Liver (tissue), 9 donors: ENCODE measurements around the gene PREPL. TPM values are rescaled to one million over a fixed set of nuclear protein-coding genes. Genes with fewer than 3 reads are reported as not detected.

Experiments
- DNase-seq: peaks from one replicate; pipeline ENCODE4 v3.0.0-alpha.2; 2017; ENCODE audit warnings: low spot score
- H3K27ac ChIP-seq, 2 donors: one replicate each; pipeline ENCODE4 v1.7.0; 2013; ENCODE audit warnings: inconsistent platforms in 2 of 2, low read length in 2 of 2, control low read depth in 1 of 2, low read depth in 1 of 2, mild to moderate bottlenecking in 1 of 2
- H3K27me3 ChIP-seq, 4 donors: one replicate each; pipeline versions ENCODE4 v1.6.1 to v1.7.0; 2013; ENCODE audit warnings: low read length in 3 of 4, inconsistent platforms in 1 of 4, mild to moderate bottlenecking in 1 of 4, moderate library complexity in 1 of 4; ENCODE audit not compliant: control insufficient read depth in 4 of 4, insufficient read depth in 4 of 4
- H3K36me3 ChIP-seq, 4 donors: one replicate each; pipeline versions ENCODE4 v1.6.1 to v1.7.0; 2013; ENCODE audit warnings: low read length in 3 of 4, mild to moderate bottlenecking in 3 of 4, low read depth in 1 of 4, moderate library complexity in 1 of 4; ENCODE audit not compliant: control insufficient read depth in 4 of 4, insufficient read depth in 3 of 4
- H3K4me1 ChIP-seq, 4 donors: one replicate each; pipeline versions ENCODE4 v1.6.1 to v1.7.0; 2013; ENCODE audit warnings: low read length in 3 of 4, mild to moderate bottlenecking in 3 of 4, moderate library complexity in 1 of 4; ENCODE audit not compliant: control insufficient read depth in 4 of 4, insufficient read depth in 4 of 4
- H3K4me3 ChIP-seq, 3 donors: one replicate each; pipeline versions ENCODE4 v1.6.1 to v1.7.0; 2013; ENCODE audit warnings: low read length in 3 of 3, control low read depth in 1 of 3, low read depth in 1 of 3, mild to moderate bottlenecking in 1 of 3
- H3K9ac ChIP-seq, 2 donors: one replicate each; pipeline ENCODE4 v1.7.0; 2013; ENCODE audit warnings: low read length in 2 of 2, mild to moderate bottlenecking in 2 of 2, moderate library complexity in 2 of 2, control low read depth in 1 of 2, low read depth in 1 of 2
- H3K9me3 ChIP-seq, 4 donors: one replicate each; pipeline versions ENCODE4 v1.6.1 to v1.7.0; 2013; ENCODE audit warnings: low read length in 3 of 4; ENCODE audit not compliant: control insufficient read depth in 4 of 4
- ATF3 ChIP-seq: IDR thresholded peaks from 2 replicates; pipeline ENCODE4 v1.6.1; 2016; ENCODE audit warnings: antibody characterized with exemption
- CTCF ChIP-seq: fragments of 150-350 bp; IDR thresholded peaks from 2 replicates; pipeline ENCODE4 v1.5.1; 2017; ENCODE audit warnings: improper control_type of control experiment, low read depth, low read length; ENCODE audit not compliant: missing input control
- EGR1 ChIP-seq, 2 donors: IDR thresholded peaks; 2 replicates each; pipeline ENCODE4 v1.6.1; 2016 to 2018; ENCODE audit warnings: antibody characterized with exemption in 2 of 2, low read depth in 2 of 2
- FOXA1 ChIP-seq: IDR thresholded peaks from 2 replicates; pipeline ENCODE4 v1.6.1; 2016; ENCODE audit warnings: antibody characterized with exemption
- FOXA2 ChIP-seq: IDR thresholded peaks from 2 replicates; pipeline ENCODE4 v1.6.1; 2016; ENCODE audit warnings: antibody characterized with exemption
- GABPA ChIP-seq, 2 donors: IDR thresholded peaks in 1 of 2; conservative IDR thresholded peaks in 1 of 2; 2 replicates each; pipeline ENCODE4 v1.6.1; 2016; ENCODE audit warnings: antibody characterized with exemption in 2 of 2, mild to moderate bottlenecking in 1 of 2, moderate library complexity in 1 of 2
- HNF4A ChIP-seq, 2 donors: conservative IDR thresholded peaks; 2 replicates each; pipeline ENCODE4 v1.6.1; 2016; ENCODE audit warnings: antibody characterized with exemption in 2 of 2, mild to moderate bottlenecking in 2 of 2
- HNF4G ChIP-seq: IDR thresholded peaks from 2 replicates; pipeline ENCODE4 v1.6.1; 2016; ENCODE audit warnings: antibody characterized with exemption
- JUND ChIP-seq, 2 donors: IDR thresholded peaks; 2 replicates each; pipeline ENCODE4 v1.6.1; 2016; ENCODE audit warnings: antibody characterized with exemption in 2 of 2
- NR2F2 ChIP-seq: IDR thresholded peaks from 2 replicates; pipeline ENCODE4 v1.6.1; 2016; ENCODE audit warnings: antibody characterized with exemption
- RAD21 ChIP-seq, 2 donors: IDR thresholded peaks; 2 replicates each; pipeline ENCODE4 v1.6.1; 2016; ENCODE audit warnings: antibody characterized with exemption in 2 of 2, mild to moderate bottlenecking in 2 of 2
- REST ChIP-seq: IDR thresholded peaks from 2 replicates; pipeline ENCODE4 v1.6.1; 2016; ENCODE audit warnings: antibody characterized with exemption, mild to moderate bottlenecking
- RXRA ChIP-seq, 2 donors: IDR thresholded peaks; 2 replicates each; pipeline ENCODE4 v1.6.1; 2017 to 2018; ENCODE audit warnings: antibody characterized with exemption in 2 of 2, mild to moderate bottlenecking in 1 of 2
- SP1 ChIP-seq: IDR thresholded peaks from 2 replicates; pipeline ENCODE4 v1.6.1; 2018; ENCODE audit warnings: antibody characterized with exemption, mild to moderate bottlenecking
- TAF1 ChIP-seq: conservative IDR thresholded peaks from 2 replicates; pipeline ENCODE4 v1.6.1; 2016; ENCODE audit warnings: antibody characterized with exemption, mild to moderate bottlenecking
- ZBTB33 ChIP-seq: IDR thresholded peaks from 2 replicates; pipeline ENCODE4 v1.6.1; 2016; ENCODE audit warnings: antibody characterized with exemption
- WGBS: extraction: QIAGEN DNeasy Blood & Tissue Kit; methylation state at CpG from one replicate; pipeline ENCODE4 v1.1.7; 2013; 5-methylcytosine and 5-hydroxymethylcytosine counted together
- polyA plus RNA-seq, 2 donors: library from polyadenylated mRNA; stranded (reverse) in 1 of 2; unstranded in 1 of 2; fragments of 200-250 nt in 1 of 2; fragments of >200 nt in 1 of 2; fragmentation: Nextera tagmentation in 1 of 2; extraction: Ambion mirVana in 1 of 2; gene quantifications; one replicate each; pipeline versions ENCODE4 v1.2.1 to v1.2.3, GENCODE V29; 2013 to 2015
- total RNA-seq, 2 donors: library from RNA; depleted of rRNA; stranded (reverse); fragments of >200 nt; gene quantifications; one replicate each; pipeline ENCODE4 v1.2.3, GENCODE V29; 2014
- TF ChIP-seq, protein P1 (sequence below): IDR thresholded peaks from 2 replicates; pipeline ENCODE4 v1.6.1; 2016; ENCODE audit warnings: antibody characterized with exemption
- donor health status: healthy.
- donor health status: healthy.
- donor health status: healthy.
- donor health status: healthy.
- donor health status: healthy.

The PREPL gene
- total and polyA plus RNA-seq, 4 donors, result 7.9 to 18.8 (median 11.7) TPM

DNA sequence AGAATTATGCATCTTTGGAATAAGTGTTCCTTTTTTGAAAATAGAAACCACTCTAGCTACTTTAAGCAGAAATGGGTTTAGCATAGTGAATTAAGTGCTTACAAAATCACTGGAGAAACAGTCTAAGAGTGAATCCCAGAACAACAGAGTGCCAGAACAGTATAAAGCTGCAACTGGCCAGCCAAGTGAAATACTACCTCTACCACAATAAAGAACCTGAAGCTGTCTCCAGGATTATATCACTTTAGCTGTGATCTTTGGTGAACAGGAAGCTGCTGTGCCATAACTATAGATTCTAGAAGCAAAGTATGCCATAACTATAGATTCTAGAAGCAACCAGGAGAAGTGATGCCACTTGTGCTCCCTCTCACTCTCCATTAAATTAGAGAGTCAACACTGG, 8.1 kb upstream of the PREPL start:
- TF ChIP-seq HNF4G, result no peak
- no peak for TF ChIP-seq FOXA1
- TF ChIP-seq EGR1 (IDR thresholded peaks at IDR 0.05; ENCODE audit: low read depth in 2 of 2), result no peak
- TF ChIP-seq ZBTB33, result no peak
- TF ChIP-seq ATF3, result no peak
- TF ChIP-seq TAF1, result no peak
- no peak for TF ChIP-seq RXRA (IDR thresholded peaks at IDR 0.05)
- TF ChIP-seq JUND (IDR thresholded peaks at IDR 0.05), result no peak
- TF ChIP-seq FOXA2, result no peak
- no peak for TF ChIP-seq RAD21 (IDR thresholded peaks at IDR 0.05)
- TF ChIP-seq, protein P1, sequence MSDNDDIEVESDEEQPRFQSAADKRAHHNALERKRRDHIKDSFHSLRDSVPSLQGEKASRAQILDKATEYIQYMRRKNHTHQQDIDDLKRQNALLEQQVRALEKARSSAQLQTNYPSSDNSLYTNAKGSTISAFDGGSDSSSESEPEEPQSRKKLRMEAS, result no peak
- TF ChIP-seq REST, result no peak
- no peak for TF ChIP-seq SP1
- TF ChIP-seq GABPA (IDR thresholded peaks at IDR 0.05 in 1 of 2, conservative IDR thresholded peaks at IDR 0.05 in 1 of 2), result no peak
- no peak for TF ChIP-seq NR2F2

GRCh38 chr2:44367591-44367990, 6.3 kb upstream of the PREPL start:
- no peak for DNase-seq
- no peak overlapping the region for H3K4me3 ChIP-seq
- H3K36me3 ChIP-seq, result no peaks in the 10 kb centered on the region
- no peaks in the 10 kb centered on the region for H3K27me3 ChIP-seq
- 94% methylated on average over 1 of the region's 1 CpG for WGBS
- H3K9ac ChIP-seq, result no peak overlapping the region
- H3K4me1 ChIP-seq, result peaks cover 0 to 7% (median 4%) of the 10 kb centered on the region in 4 donors
- H3K9me3 ChIP-seq, result no peaks in the 10 kb centered on the region
- H3K27ac ChIP-seq, result no peak overlapping the region
- TF ChIP-seq SP1, result no peak
- no peak for TF ChIP-seq NR2F2
- TF ChIP-seq RXRA (IDR thresholded peaks at IDR 0.05), result no peak
- no peak for TF ChIP-seq FOXA2
- no peak for TF ChIP-seq GABPA (IDR thresholded peaks at IDR 0.05 in 1 of 2, conservative IDR thresholded peaks at IDR 0.05 in 1 of 2)
- no peak for TF ChIP-seq EGR1 (IDR thresholded peaks at IDR 0.05; ENCODE audit: low read depth in 2 of 2)
- no peak for TF ChIP-seq JUND (IDR thresholded peaks at IDR 0.05)
- no peak for TF ChIP-seq HNF4G
- no peak for TF ChIP-seq CTCF
- no peak for TF ChIP-seq ZBTB33
- no peak for TF ChIP-seq FOXA1
- no peak for TF ChIP-seq ATF3
- no peak for TF ChIP-seq REST
- no peak for TF ChIP-seq HNF4A (conservative IDR thresholded peaks at IDR 0.05)
- TF ChIP-seq, protein P1, result no peak

More for the DNA sequence above, 8.1 kb upstream of the PREPL start:
- no peak overlapping the region for H3K27ac ChIP-seq
- H3K27me3 ChIP-seq, result no peaks in the 10 kb centered on the region
- no peak overlapping the region for H3K9ac ChIP-seq
- no peak for DNase-seq
- H3K36me3 ChIP-seq, result no peaks in the 10 kb centered on the region
- no peak overlapping the region for H3K4me3 ChIP-seq
- no peaks in the 10 kb centered on the region for H3K4me1 ChIP-seq
- H3K9me3 ChIP-seq, result no peaks in the 10 kb centered on the region
